B cell (primary cell): ENCODE data around the gene C16orf46.

Experiments used
- EZH2 ChIP-seq: IDR thresholded peaks from 2 replicates; pipeline ENCODE4 v1.6.1; 2012; ENCODE audit warnings: borderline replicate concordance, low read depth, mild to moderate bottlenecking, moderate library complexity, low read length; ENCODE audit not compliant: insufficient read depth, poor library complexity, severe bottlenecking
- TF ChIP-seq, protein P1 (sequence below): fragments of 200-600 bp; IDR thresholded peaks from one replicate; pipeline ENCODE4 v1.8.0; 2022; ENCODE audit warnings: antibody characterized with exemption, mild to moderate bottlenecking

DNA sequence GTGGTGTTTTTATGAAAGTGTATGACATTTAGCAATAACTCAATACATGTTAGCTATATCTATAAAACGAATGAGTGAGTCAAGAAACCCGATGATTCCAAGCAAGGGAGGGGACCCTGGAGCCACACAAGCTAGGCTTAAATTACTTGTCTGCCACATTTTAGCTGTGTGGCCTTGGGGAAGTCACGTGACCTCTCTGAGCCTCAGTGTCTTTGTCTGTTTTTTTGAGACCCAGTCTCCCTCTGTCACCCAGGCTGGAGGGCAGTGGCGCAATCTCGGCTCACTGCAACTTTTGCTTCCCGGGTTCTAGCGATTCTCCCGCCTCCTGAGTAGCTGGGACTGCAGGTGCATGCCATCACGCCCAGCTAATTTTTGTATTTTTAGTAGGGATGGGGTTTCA is 39.2 kb upstream of the C16orf46 start:
- TF ChIP-seq, protein P1, sequence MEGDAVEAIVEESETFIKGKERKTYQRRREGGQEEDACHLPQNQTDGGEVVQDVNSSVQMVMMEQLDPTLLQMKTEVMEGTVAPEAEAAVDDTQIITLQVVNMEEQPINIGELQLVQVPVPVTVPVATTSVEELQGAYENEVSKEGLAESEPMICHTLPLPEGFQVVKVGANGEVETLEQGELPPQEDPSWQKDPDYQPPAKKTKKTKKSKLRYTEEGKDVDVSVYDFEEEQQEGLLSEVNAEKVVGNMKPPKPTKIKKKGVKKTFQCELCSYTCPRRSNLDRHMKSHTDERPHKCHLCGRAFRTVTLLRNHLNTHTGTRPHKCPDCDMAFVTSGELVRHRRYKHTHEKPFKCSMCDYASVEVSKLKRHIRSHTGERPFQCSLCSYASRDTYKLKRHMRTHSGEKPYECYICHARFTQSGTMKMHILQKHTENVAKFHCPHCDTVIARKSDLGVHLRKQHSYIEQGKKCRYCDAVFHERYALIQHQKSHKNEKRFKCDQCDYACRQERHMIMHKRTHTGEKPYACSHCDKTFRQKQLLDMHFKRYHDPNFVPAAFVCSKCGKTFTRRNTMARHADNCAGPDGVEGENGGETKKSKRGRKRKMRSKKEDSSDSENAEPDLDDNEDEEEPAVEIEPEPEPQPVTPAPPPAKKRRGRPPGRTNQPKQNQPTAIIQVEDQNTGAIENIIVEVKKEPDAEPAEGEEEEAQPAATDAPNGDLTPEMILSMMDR: no peak
- no peak for TF ChIP-seq EZH2
